Ovary (tissue), 9 donors: ENCODE results near the gene NBEA. TPM values are rescaled to one million over a fixed set of nuclear protein-coding genes. Genes with fewer than 3 reads are reported as not detected.

ENCODE experiments used
- DNase-seq, 5 donors: peaks; one replicate each; pipeline ENCODE4 v3.0.0-alpha.2; 2019 to 2020
- H3K27ac ChIP-seq, 2 donors: fragments of 200-600 bp; one replicate each; pipeline versions ENCODE4 v1.5.1 to v1.8.0; 2019 to 2022
- H3K27me3 ChIP-seq: fragments of 200-600 bp; one replicate; pipeline ENCODE4 v1.8.0; 2022
- H3K36me3 ChIP-seq: fragments of 200-600 bp; sonication (generic); one replicate; pipeline ENCODE4 v1.5.1; 2019
- H3K4me1 ChIP-seq: one replicate; pipeline ENCODE4 v1.8.1; 2013; ENCODE audit warnings: mild to moderate bottlenecking, moderate library complexity; ENCODE audit not compliant: insufficient read depth
- H3K4me3 ChIP-seq: fragments of 200-600 bp; sonication (generic); one replicate; pipeline ENCODE4 v1.5.1; 2017
- H3K9me3 ChIP-seq, 2 donors: fragments of 200-600 bp in 1 of 2; sonication (generic) in 1 of 2; one replicate each; pipeline versions ENCODE4 v1.5.1 to v1.8.1; 2013 to 2019; ENCODE audit warnings: mild to moderate bottlenecking in 1 of 2, moderate library complexity in 1 of 2
- EP300 ChIP-seq: sonication (generic); formaldehyde crosslinking; IDR thresholded peaks from one replicate; pipeline ENCODE4 v1.6.1; 2017; ENCODE audit warnings: antibody characterized with exemption
- POLR2A ChIP-seq: fragments of 450-650 bp; IDR thresholded peaks from one replicate; pipeline ENCODE4 v1.6.1; 2017; ENCODE audit warnings: antibody characterized with exemption, mild to moderate bottlenecking, moderate library complexity
- WGBS, 3 donors: extraction: QIAGEN DNeasy Blood & Tissue Kit in 1 of 3; methylation state at CpG; one replicate each; pipeline versions ENCODE4 v1.1.5 to v1.1.7; 2013 to 2017; 5-methylcytosine and 5-hydroxymethylcytosine counted together
- intact Hi-C, 4 donors: fragments of 100-400 bp; cut with DNase I; formaldehyde crosslinking; loops; one replicate each; pipeline versions ENCODE4 v1.11.0 to v1.15.1; 2022 to 2023
- polyA plus RNA-seq, 2 donors: library from polyadenylated mRNA; stranded (reverse); fragments of 200-250 nt in 1 of 2; fragments of 350-450 nt in 1 of 2; fragmentation: Illumina TruSeq in 1 of 2; extraction: RNeasy Lipid Tissue Mini Kit (QIAGEN cat#74804) in 1 of 2; gene quantifications; one replicate each; pipeline ENCODE4 v1.2.3, GENCODE V29; 2013 to 2014
- total RNA-seq, 7 donors: library from RNA; depleted of rRNA in 2 of 7; stranded (reverse); fragments of >200 nt in 2 of 7; fragmentation: NEBNext Ultra II Directional in 3 of 7; extraction: Animal tissue kit (Norgen Biotek cat#: 25700) in 3 of 7; gene quantifications; one replicate each; pipeline versions ENCODE4 v1.1.0 to v1.2.4, GENCODE V29; 2016 to 2023
- TF ChIP-seq, protein P1 (sequence below), 3 donors: fragments of 450-650 bp in 2 of 3; fragments of 200-600 bp in 1 of 3; IDR thresholded peaks; one replicate each; pipeline versions ENCODE4 v1.5.1 to v1.8.0; 2016 to 2022; ENCODE audit warnings: antibody characterized with exemption in 3 of 3, mild to moderate bottlenecking in 1 of 3
- donor health status: DM: no; HTN: no; CAD: no; lungs with moderate emphysema.
- donor health status: DM: no; HTN: no; CAD: no.
- donor health status: Bipolar disorder and iron deficiency.
- donor health status: DM: yes; HTN: yes; CAD: no.
- donor health status: DM: no; HTN: no; CAD: no.
- donor health status: DM: yes; HTN: yes; CAD: no.

Gene NBEA
- total and polyA plus RNA-seq, 9 donors, result 5.8 to 18.9 (median 16.0) TPM

DNA sequence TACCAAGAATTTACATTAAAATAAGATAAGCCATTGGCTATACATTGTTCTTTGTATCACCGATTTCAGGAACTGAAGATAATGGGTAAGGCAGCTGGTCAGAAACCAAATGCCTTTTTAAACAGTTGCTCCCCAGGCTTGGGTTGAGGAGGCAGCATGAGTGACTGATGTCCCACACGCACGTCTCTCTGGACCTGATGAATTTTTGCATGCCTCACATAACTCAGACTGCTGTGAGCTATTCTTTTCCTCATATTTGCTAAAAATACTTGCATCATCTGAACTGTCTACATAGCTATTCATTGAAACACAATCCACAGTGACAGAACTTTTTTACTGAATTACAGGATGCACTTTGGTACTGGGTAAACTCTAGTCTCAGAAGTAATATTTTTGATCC lies 658.1 kb downstream of the NBEA start:
- TF ChIP-seq EP300 (no peak), POLR2A (no peak)
- TF ChIP-seq, protein P1, sequence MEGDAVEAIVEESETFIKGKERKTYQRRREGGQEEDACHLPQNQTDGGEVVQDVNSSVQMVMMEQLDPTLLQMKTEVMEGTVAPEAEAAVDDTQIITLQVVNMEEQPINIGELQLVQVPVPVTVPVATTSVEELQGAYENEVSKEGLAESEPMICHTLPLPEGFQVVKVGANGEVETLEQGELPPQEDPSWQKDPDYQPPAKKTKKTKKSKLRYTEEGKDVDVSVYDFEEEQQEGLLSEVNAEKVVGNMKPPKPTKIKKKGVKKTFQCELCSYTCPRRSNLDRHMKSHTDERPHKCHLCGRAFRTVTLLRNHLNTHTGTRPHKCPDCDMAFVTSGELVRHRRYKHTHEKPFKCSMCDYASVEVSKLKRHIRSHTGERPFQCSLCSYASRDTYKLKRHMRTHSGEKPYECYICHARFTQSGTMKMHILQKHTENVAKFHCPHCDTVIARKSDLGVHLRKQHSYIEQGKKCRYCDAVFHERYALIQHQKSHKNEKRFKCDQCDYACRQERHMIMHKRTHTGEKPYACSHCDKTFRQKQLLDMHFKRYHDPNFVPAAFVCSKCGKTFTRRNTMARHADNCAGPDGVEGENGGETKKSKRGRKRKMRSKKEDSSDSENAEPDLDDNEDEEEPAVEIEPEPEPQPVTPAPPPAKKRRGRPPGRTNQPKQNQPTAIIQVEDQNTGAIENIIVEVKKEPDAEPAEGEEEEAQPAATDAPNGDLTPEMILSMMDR (IDR thresholded peaks at IDR 0.05), result no peak
- DNase-seq, result no peak
- Histone ChIP-seq H3K9me3 (no peaks in the 10 kb centered on the region), H3K4me3 (no peak overlapping the region), H3K27me3 (no peaks in the 10 kb centered on the region), H3K4me1 (peaks cover 2% of the 10 kb centered on the region), H3K27ac (no peak overlapping the region), H3K36me3 (no peaks in the 10 kb centered on the region)
- intact Hi-C loops, result no loop called here
- WGBS, 3 donors, result 90 to 92% (median 92%) methylated on average over 3 of the region's 3 CpGs

DNA sequence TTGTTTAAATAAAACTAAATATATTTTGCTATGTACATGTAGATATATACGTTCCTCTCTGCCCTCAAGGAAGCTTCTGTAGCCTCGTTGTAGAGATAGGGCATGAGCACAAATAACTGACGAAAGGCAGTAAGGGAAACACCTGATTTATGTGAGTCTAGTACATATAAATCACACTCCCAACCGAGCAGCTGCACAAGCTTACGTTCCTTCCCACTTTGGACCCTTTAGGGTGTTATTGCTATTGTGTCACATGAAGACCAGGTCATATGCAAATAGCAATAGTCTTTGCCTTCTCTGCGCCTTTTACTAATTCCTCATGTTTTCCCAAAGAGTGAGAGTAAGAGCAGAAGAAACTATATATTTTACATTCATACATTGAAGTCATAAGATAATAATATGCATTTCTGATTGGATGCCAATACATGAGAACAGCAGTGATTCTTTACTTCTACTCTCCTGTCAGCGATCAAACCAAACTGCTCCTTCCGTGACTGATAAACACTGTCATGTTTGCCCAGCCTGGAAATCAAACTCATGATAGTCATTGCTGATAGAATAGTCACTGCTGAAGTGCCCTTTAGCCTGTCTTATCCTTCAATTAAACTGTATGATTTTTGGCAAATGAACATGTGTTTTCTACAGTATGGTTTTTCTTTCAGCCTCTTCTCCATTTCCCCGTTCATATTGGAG lies 661.7 kb downstream of the NBEA start:
- 80 to 89% (median 85%) methylated on average over 9 of the region's 9 CpGs for WGBS, 3 donors
- Histone ChIP-seq H3K4me3 (no peak overlapping the region), H3K27me3 (no peaks in the 10 kb centered on the region), H3K27ac (no peak overlapping the region), H3K36me3 (no peaks in the 10 kb centered on the region), H3K4me1 (no peaks in the 10 kb centered on the region), H3K9me3 (no peaks in the 10 kb centered on the region)
- no peak for TF ChIP-seq EP300
- TF ChIP-seq POLR2A, result no peak
- TF ChIP-seq, protein P1 (IDR thresholded peaks at IDR 0.05), result no peak
- intact Hi-C loops, result no loop called here
- DNase-seq, result no peak

DNA sequence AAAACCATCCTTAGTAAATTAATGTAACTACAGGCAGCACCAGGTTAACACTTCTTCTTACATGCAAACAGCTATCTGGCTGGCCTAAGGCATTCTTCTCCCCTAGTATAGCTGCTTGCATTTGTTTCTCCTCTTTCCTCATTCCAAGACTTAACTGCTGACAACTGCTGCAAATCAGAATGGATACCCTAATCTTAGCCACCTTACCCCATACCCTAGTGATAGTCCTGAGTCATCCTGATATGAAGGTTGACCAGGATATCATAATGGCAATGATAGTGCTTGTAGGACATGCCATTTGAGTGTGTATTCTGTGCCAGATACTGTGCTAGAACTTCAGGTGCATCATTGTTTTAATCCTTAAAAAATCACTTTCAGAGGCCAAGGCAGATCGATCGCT lies 672.6 kb downstream of the NBEA start:
- no peak for DNase-seq
- Histone ChIP-seq H3K27me3 (no peaks in the 10 kb centered on the region), H3K27ac (no peak overlapping the region), H3K36me3 (no peaks in the 10 kb centered on the region), H3K9me3 (no peaks in the 10 kb centered on the region), H3K4me1 (no peaks in the 10 kb centered on the region), H3K4me3 (no peak overlapping the region)
- intact Hi-C loops, result no loop called here
- TF ChIP-seq EP300 (no peak), POLR2A (no peak)
- TF ChIP-seq, protein P1 (IDR thresholded peaks at IDR 0.05), result no peak
- WGBS, 3 donors, result 96 to 100% (median 99%) methylated on average over 2 of the region's 2 CpGs

DNA sequence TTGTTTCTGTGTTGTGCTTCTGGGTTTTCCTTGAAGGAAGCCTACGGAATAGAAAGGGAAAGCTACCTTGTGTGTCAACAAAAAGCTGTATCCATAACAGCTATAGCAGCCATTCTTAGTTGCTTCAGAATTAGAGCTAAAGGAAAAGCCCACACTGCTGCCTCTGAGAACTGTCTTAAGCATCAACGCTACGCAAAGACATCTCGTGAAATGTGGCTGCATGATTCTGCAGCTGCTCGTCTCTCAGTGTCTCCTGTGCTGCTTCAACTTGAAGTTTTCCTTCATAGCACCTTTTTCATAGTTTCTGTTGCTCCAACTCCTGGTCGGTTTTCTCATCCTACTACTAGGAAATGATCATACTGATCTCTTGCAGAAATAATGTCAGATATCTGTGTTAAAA lies 675.4 kb downstream of the NBEA start:
- no peak overlapping the region for H3K4me3 ChIP-seq

More for the DNA sequence above, 675.4 kb downstream of the NBEA start:
- intact Hi-C loops, result no loop called here
- Histone ChIP-seq H3K27ac (no peak overlapping the region), H3K27me3 (no peaks in the 10 kb centered on the region), H3K36me3 (no peaks in the 10 kb centered on the region), H3K9me3 (no peaks in the 10 kb centered on the region), H3K4me1 (no peaks in the 10 kb centered on the region)
- WGBS, 3 donors, result 65 to 81% (median 76%) methylated on average over 6 of the region's 6 CpGs
- TF ChIP-seq, protein P1 (IDR thresholded peaks at IDR 0.05), result no peak
- TF ChIP-seq POLR2A (no peak), EP300 (no peak)
- no peak for DNase-seq
